ENCODE measurements around the gene DLL1. TPM values are rescaled to one million over a fixed set of nuclear protein-coding genes. Genes with fewer than 3 reads are reported as not detected.
A peak's percentile ranks its signal among the peaks of the same experiment; 100 is the strongest.

Gene DLL1
- total RNA-seq, 1 experiment from 2014 or later, result 4.6 TPM

- peak; percentile 61 for DNase-seq (ENCODE audit: low read depth)
Measured at GRCh38 chr6:170295510-170296422, 4.9 kb upstream of the DLL1 start.

- DNase-seq (ENCODE audit: low read depth), result peak; percentile 32
Measured at GRCh38 chr6:170294813-170295509, 4.1 kb upstream of the DLL1 start.

DNA sequence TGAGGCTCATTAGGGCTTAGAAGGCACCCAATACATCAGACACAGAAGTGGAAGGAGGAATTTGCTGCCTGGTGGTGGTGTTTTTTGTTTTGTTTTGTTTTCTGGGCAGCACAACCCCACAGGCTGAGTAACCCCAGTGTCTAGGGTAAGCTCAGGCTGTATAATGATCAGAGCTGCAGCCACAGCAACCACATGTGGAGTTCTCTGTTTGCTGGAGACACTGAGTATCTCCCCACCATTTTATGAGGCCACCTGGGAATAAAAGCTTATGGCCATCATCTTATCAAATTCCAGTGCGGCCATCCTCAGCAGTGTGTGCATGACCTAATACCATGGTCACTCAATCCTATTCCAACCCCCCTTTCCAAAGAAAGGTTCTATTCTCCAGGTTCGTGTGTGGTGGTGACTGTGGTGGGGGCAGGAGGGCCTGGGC is 3.4 kb upstream of the DLL1 start:
- DNase-seq (ENCODE audit: low read depth), result no peak

DNA sequence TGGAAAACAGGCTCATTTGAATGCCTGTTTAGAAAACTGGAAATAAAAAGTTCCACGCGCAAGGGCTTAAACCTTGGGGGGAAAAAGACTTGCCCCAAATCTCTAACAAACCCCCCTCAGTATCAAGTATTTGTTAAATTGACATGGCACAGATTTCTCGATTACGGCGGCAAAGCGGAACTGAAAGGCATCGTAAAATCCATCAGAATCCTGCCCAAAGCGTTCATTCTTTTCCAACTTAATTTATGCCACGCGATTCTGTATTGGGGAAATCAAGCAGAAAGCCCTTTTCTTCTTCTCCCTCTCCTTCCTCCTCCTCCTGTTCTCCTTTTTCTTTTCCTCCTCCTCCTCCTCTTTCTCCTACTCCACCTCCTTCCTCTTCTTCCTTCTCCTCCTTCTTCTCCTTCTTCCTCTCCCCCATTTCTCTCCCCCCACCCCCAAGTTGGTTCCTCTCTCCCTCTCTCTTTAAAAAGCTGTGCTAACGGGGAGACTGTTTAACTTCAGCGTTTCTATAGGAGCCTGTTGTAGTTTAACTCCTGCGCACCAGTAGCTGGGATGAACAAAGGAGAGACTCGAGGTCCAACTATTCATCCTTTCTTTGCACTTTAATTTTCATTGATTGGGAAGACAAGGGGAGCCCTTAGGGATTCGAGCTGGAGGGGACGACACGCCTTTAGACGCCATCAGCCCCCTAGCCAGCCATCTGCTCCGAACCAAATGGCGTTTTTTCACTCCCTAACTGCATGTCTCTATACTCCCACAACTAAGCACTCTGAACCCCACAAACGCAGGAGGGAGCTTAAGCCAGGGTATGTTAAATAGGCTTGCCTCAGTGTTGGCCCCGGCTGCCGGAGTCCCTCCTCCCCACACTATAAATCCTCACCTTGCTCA is 2.7 kb upstream of the DLL1 start:
- no peak for DNase-seq (ENCODE audit: low read depth)

- peak; percentile 47 for DNase-seq (ENCODE audit: low read depth)
Measured at GRCh38 chr6:170292407-170293158, 1.7 kb upstream of the DLL1 start.

- DNase-seq (ENCODE audit: low read depth), result no peak
Measured at GRCh38 chr6:170292111-170292406, 1.2 kb upstream of the DLL1 start.

DNA sequence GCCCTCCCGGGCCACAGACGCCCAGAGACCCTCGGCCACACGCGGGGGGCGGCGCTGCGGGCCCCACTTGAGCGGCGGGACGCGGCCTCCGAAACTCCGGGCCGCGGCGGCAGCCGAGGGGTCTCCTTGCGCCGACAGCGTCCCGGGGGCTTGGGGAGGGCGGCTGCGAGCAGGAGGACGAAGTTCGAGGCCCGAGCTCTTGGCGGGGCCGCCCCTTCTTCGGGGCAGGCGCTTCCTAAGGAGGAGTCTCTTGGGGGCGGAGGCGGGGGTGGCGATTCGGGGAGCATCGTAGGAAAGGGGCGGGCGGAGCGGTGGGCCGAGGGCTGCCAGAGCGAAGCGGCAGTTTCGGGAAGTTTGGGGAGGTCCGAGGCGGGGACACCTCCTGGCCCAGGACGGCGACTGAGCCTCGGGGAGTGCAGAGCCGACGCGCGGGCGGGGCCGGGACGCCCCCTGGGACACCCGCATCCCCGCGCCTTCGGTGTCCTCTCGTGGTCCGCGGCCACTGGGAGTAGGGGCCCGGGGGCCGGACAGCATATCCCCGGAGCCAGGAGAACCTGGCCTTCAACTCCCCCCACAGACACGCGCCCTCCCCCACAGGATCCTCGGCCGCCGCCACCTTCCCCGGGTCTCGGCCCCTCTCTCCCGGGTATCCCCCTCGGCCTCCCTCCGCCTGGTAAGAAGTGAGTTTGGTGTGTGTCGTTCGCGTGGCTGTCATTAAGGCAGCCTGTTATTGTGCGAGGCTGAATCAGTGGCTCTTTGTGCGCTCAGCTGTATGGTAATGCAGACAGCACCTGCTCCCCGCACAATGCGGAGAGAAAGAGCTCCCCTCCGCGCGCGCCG is 613 bp upstream of the DLL1 start:
- peak; percentile 82 for DNase-seq (ENCODE audit: low read depth)

GRCh38 chr6:170289951-170290295 is 955 bp downstream of the DLL1 start:
- no peak for DNase-seq (ENCODE audit: low read depth)

DNA sequence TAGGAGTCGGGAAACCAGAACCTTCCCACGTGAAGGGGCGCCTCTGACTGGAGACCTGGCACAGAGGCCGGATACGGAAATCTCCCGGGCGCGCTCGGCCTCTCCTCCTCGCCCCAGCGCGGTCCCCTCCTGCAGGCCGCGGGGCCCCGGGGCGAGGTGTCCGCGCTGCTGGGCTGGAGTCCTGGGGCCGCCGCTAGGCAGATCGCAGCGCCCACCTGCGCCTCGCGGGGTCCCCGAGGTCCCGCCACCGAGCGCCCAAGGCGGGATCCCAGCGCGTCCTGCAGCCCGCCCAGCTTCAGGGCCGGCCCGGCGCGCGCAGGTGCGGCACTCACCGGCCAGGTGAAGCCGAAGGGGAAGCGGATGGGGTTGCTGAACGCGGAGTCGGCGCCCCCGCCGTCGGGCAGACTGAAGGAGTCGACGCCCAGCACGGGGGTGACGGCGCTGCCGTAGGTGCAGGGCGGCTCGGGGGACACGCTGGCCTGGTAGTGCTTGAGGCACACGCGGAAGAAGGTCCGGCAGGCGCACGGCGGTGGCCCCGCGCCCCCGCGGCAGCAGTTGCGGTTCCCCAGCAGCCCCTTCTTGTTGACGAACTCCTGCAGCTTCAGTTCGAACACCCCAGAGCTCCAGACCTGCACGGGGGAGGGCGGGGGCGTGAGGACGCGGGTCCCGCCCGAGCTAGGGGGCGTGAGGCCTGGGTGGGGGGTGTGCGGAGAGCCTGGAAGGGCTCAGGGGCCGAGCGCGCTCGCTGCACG is 1.5 kb downstream of the DLL1 start:
- DNase-seq (ENCODE audit: low read depth), result peak; percentile 56

- no peak for DNase-seq (ENCODE audit: low read depth)
Measured at GRCh38 chr6:170288852-170289179, 2.1 kb downstream of the DLL1 start.

GRCh38 chr6:170288091-170288631 is 2.7 kb downstream of the DLL1 start:
- no peak for DNase-seq (ENCODE audit: low read depth)

DNA sequence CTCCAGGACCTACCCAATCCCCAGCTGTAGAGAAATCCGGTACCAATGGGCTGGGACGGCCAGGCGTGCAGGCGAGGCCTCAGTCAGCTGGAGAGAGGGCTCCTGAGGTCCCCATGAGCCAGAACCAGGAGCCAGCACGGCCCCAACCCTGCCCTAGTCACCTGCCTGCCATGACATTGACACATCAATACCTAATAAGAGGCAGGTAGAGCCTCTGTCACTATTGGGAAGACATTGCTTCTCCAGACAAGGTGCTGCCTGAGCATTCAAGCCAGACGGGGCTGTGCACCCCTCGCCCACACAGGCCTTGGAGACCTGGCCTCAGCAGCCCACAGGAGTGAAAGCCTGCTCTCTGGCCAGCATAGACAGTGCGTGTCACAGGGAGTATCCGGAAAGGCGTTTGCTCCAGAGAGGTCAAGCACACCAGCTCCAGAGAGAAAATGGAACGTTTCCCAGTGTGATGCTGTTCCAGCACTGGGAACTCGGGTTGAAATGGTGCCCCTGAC is 3.5 kb downstream of the DLL1 start:
- DNase-seq (ENCODE audit: low read depth), result no peak

DNA sequence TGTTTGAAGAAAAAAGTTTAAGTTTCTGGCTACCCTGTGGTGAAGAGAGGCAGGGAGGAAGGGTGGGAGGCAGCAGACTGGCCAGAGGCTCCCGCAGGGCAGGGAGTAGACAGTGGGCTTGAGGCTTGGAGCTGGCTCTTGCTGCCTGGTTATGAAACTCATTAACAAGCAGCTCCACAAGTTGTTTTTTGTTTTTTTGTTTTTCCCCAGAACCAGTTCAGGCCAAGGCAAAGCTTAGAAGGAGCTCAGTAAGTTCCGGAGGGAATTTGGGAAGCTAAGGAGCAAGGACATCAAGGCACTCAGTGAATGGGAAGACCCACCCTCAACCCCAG is 4.0 kb downstream of the DLL1 start:
- no peak for DNase-seq (ENCODE audit: low read depth)

- DNase-seq (ENCODE audit: low read depth), result no peak
Measured at GRCh38 chr6:170286246-170286933, 4.5 kb downstream of the DLL1 start.

DNA sequence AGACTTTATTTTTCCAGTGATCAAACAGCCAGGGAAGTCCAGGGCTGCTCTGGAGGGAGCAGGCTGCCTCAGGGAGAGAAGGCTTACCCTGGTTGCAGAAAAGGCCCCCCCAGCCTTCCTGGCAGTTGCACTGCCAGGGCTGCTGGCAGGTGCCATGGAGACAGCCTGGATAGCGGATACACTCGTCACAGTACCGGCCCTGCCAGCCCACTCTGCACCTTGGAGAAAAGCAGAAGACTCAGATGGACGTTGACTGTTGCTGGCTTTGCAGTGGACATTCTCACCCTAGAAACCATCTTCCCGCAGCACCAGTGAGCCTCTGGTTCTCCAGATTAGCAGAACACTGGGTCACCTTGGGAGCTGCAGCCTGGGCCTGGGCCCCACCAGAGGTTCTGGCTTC is 5.4 kb downstream of the DLL1 start:
- no peak for DNase-seq (ENCODE audit: low read depth)

DNA sequence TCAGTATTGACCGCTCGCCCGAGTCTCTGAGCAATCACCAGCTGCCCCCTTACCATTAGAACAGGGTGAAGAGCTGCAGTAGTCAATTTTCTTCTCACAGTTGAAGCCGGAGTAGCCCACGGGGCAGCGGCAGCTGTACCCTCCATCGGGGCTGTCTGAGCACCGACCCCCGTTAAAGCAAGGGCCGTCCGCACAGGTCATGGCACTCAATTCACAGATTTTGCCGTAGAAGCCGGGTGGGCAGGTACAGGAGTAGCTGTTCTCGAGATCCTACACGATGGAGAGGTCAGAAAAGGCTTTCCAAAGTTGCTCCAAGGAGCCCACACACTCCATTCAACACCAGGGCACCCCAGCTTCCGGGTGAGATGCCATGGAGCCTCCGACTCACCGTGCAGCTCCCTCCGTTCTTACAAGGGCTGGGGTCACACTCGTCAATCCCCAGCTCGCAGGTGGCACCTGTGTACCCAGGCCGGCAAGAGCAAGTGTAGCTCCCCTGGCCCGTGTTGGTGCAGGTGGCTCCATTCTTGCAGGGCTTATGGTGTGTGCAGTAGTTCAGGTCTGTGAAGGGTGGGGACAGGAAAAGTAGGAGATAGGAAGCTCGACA is 5.9 kb downstream of the DLL1 start:
- no peak for DNase-seq (ENCODE audit: low read depth)

- DNase-seq (ENCODE audit: low read depth), result no peak
Measured at GRCh38 chr6:170284126-170284773, 6.6 kb downstream of the DLL1 start.
